HepG2 (cell line): Measurements from ENCODE around the gene CARD8. TPM values are rescaled to one million over a fixed set of nuclear protein-coding genes. Genes with fewer than 3 reads are reported as not detected.

Experiments
- ATAC-seq: fragments of 200-7000 bp; cut with Tn5 transposase; 3 replicates; pipeline ENCODE4 v1.9.1; 2020; ENCODE audit warnings: mild to moderate bottlenecking, moderate library complexity
- BruUV-seq: library from RNA; stranded (reverse); fragments of 400-500 nt; replicated peaks from 2 replicates; lab custom pipeline; 2021; lab: Mats Ljungman, UMichigan
- CTCF ChIA-PET: fragments of 300-600 bp; formaldehyde crosslinking; extraction: SDS; loops from one replicate; lab custom pipeline; 2021; ENCODE audit warnings: low total read pairs, inconsistent platforms, low intra/inter-chr PET ratio; lab: Yijun Ruan, JAX
- POLR2A ChIA-PET: fragments of 350-600 bp; sonication (Branson Sonifier 250); formaldehyde crosslinking; loops from one replicate; lab custom pipeline; 2020; ENCODE audit warnings: antibody characterized with exemption, inconsistent platforms; lab: Yijun Ruan, JAX
- DNase-seq: peaks from one replicate; pipeline ENCODE4 v3.0.0-alpha.2; 2015; ENCODE audit warnings: low spot score
- FAIRE-seq: peaks from 3 replicates; lab custom pipeline; 2011; peaks lifted over from hg19 to GRCh38; lab: Jason Lieb, UNC
- H2AFZ ChIP-seq: one replicate; pipeline ENCODE4 v1.6.1; 2011; ENCODE audit warnings: low read length, inconsistent platforms
- H3K27ac ChIP-seq: fragments of 300-600 bp; 3 replicates; pipeline ENCODE4 v1.8.0; 2011; ENCODE audit warnings: mixed run types, mild to moderate bottlenecking, mixed read lengths, low read length, inconsistent platforms; ENCODE audit not compliant: insufficient read depth; ENCODE audit errors: extremely low read length
- H3K27me3 ChIP-seq, 2 experiments: fragments of 200-600 bp in 1 of 2; 2 replicates in 1 of 2; 3 replicates in 1 of 2; pipeline versions ENCODE4 v1.6.0 to v1.8.0; 2011; ENCODE audit warnings: low read length in 2 of 2, mild to moderate bottlenecking in 2 of 2, moderate library complexity in 2 of 2, inconsistent platforms in 1 of 2; ENCODE audit not compliant: insufficient read depth in 2 of 2, control insufficient read depth in 1 of 2
- H3K36me3 ChIP-seq, 2 experiments: fragments of 200-600 bp in 1 of 2; replicated peaks in 1 of 2; 2 replicates in 1 of 2; 3 replicates in 1 of 2; pipeline versions ENCODE4 v1.5.1 to v1.8.0; 2011; ENCODE audit warnings: low read length in 2 of 2, inconsistent platforms in 1 of 2; ENCODE audit not compliant: insufficient read depth in 2 of 2, control insufficient read depth in 1 of 2
- H3K4me1 ChIP-seq: 2 replicates; pipeline ENCODE4 v1.5.1; 2012; ENCODE audit warnings: low read length, inconsistent platforms; ENCODE audit not compliant: insufficient read depth
- H3K4me2 ChIP-seq: 2 replicates; pipeline ENCODE4 v1.6.0; 2011; ENCODE audit warnings: low read depth, low read length, inconsistent platforms
- H3K4me3 ChIP-seq, 3 experiments: fragments of 200-600 bp in 1 of 3; sonication (generic), shearing (Covaris generic) in 1 of 3; replicated peaks in 1 of 3; 2 replicates each; pipeline ENCODE4 v1.5.1; 2011 to 2016; ENCODE audit warnings: low read length in 3 of 3, inconsistent platforms in 2 of 3, low read depth in 2 of 3, mild to moderate bottlenecking in 2 of 3, control low read depth in 1 of 3, mixed read lengths in 1 of 3; ENCODE audit not compliant: insufficient read depth in 1 of 3
- H3K79me2 ChIP-seq: one replicate; pipeline ENCODE4 v1.6.1; 2011; ENCODE audit warnings: low read length, inconsistent platforms; ENCODE audit not compliant: insufficient read depth
- H3K9ac ChIP-seq: 2 replicates; pipeline ENCODE4 v1.6.0; 2011; ENCODE audit warnings: mild to moderate bottlenecking, low read depth, low read length, inconsistent platforms; ENCODE audit not compliant: insufficient read depth
- H3K9me3 ChIP-seq: 2 replicates; pipeline ENCODE4 v1.5.1; 2012; ENCODE audit warnings: mild to moderate bottlenecking, low read length
- H4K20me1 ChIP-seq: 2 replicates; pipeline ENCODE4 v1.6.0; 2011; ENCODE audit warnings: inconsistent platforms, mild to moderate bottlenecking, low read length, moderate library complexity; ENCODE audit not compliant: insufficient read depth
- AGO2 ChIP-seq: fragments of 200-400 bp; formaldehyde crosslinking; optimal IDR thresholded peaks from 2 replicates; pipeline ENCODE3; 2017; ENCODE audit warnings: mild to moderate bottlenecking, low read depth, low read length, moderate library complexity
- ZNF407 ChIP-seq: sonication (generic); formaldehyde crosslinking; IDR thresholded peaks from one replicate; pipeline ENCODE4 v1.5.1; 2020; ENCODE audit warnings: mild to moderate bottlenecking, missing genetic modification reagents; ENCODE audit errors: not compliant biosample characterization
- WGBS: methylation state at CpG from one replicate; pipeline ENCODE4 v1.1.6; 2017; ENCODE audit warnings: low lambda C conversion rate; 5-methylcytosine and 5-hydroxymethylcytosine counted together
- in situ Hi-C: cut with HindIII; loops from 2 replicates; pipeline ENCODE4 v1.10.0; 2017; ENCODE audit warnings: low pct_unique_long_range_greater_than_20kb; ENCODE audit not compliant: extremely low pct_ligation_motif_present
- intact Hi-C: fragments of 100-400 bp; cut with micrococcal nuclease; formaldehyde crosslinking; loops from one replicate; pipeline ENCODE4 v1.10.0; 2022; ENCODE audit not compliant: unreplicated experiment
- polyA plus RNA-seq, 8 experiments: library from polyadenylated mRNA; depleted of rRNA in 3 of 8; stranded (reverse) in 7 of 8; unstranded in 1 of 8; fragments of >200 nt; fragmentation: Illumina TruSeq in 4 of 8; extraction: Trizol in 4 of 8; gene quantifications; 2 replicates each; pipeline versions ENCODE4 v1.2.1 to v1.2.3, GENCODE V29; 2011 to 2016; ENCODE audit warnings: low read depth in 4 of 8, missing spikeins in 1 of 8, mixed read lengths in 1 of 8; ENCODE audit not compliant: insufficient read depth in 1 of 8
- total RNA-seq, 5 experiments: library from RNA; depleted of rRNA; stranded (reverse); fragments of >200 nt; fragmentation: Illumina TruSeq; extraction: Trizol; gene quantifications; 2 replicates each; pipeline ENCODE4 v1.2.3, GENCODE V29; 2016; ENCODE audit warnings: low read depth in 1 of 5

Gene CARD8
- total and polyA plus RNA-seq, 2 of the 13 experiments (the other 11 are each of a cell fraction or from before 2014, with no cell fraction given): 15.0 to 19.2 TPM

GRCh38 chr19:48196321-48196763, 59.4 kb downstream of the CARD8 start:
- Histone ChIP-seq H3K27ac (no peak overlapping the region), H3K4me2 (no peak overlapping the region), H4K20me1 (no peaks in the 10 kb centered on the region), H3K4me3 (no peak overlapping the region), H3K79me2 (no peaks in the 10 kb centered on the region), H3K9ac (no peak overlapping the region), H3K36me3 (no peaks in the 10 kb centered on the region), H3K9me3 (no peaks in the 10 kb centered on the region), H3K27me3 (no peaks in the 10 kb centered on the region), H2AFZ (no peak overlapping the region), H3K4me1 (no peaks in the 10 kb centered on the region)
- BruUV-seq: TSS peak; percentile 72
- ChIA-PET CTCF (no interaction called here), POLR2A (interaction anchor here (0.6 kb wide), 1 partner anchor 23 kb away, joined by 3 read pairs; no protein-coding TSS in a partner anchor)
- intact Hi-C loops: no loop called here
- DNase-seq (no peak), ATAC-seq (peak; percentile 45), FAIRE-seq (no peak)
- TF ChIP-seq ZNF407 (CRISPR knock-in tag) (no peak), AGO2 (peak; percentile 70)
- in situ Hi-C loops: no loop called here
- WGBS: 76% methylated on average over 14 of the region's 23 CpGs
